ENCODE results near the gene SLC29A3. TPM values are rescaled to one million over a fixed set of nuclear protein-coding genes. Genes with fewer than 3 reads are reported as not detected.

The SLC29A3 gene
- polyA plus RNA-seq, 1 donor (not counting 4 experiments of a cell fraction or from before 2014, with no cell fraction given) = 0.52 TPM

DNA sequence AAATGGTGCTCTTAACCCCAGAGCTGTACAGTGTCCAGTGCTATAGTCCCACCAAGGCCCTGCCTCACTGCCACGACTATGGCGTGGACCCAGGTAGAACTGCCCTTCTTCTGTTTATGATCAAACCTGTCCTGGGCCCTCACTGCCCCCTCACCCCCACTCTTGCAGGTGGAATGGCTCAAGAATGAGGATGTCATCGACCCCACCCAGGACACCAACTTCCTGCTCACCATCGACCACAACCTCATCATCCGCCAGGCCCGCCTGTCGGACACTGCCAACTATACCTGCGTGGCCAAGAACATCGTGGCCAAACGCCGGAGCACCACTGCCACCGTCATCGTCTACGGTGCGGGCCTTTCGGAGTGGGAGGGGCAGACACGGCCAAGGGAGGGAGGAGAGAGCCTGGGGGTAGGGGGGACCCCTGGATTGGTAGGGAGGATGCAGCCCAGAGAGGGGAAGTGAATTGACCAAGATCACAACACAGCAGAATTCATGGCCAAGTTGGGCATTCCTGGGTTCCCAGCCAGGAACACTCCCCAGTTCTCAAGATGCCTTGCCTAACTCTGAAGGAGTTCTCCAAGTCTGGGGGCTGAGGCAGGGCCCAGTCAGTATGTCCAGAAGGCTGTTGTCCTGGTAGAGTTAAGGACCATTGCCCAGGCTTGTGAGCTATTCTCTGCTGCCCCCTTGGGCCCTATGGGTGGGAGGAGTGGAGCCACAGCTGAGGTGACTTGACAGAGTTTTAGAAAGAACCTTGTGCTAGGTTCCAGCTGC is 32.4 kb upstream of the SLC29A3 start:
- peaks cover 0 to 2% of the 10 kb centered on the region in 2 experiments for H3K36me3 ChIP-seq (ENCODE audit: control insufficient read depth in 2 of 2, extremely low read depth in 1 of 2, insufficient read depth in 2 of 2, low read length in 2 of 2)
- TF ChIP-seq EZH2 (IDR thresholded peaks at IDR 0.05; ENCODE audit: low read length) = no peak
- TF ChIP-seq, protein P1, sequence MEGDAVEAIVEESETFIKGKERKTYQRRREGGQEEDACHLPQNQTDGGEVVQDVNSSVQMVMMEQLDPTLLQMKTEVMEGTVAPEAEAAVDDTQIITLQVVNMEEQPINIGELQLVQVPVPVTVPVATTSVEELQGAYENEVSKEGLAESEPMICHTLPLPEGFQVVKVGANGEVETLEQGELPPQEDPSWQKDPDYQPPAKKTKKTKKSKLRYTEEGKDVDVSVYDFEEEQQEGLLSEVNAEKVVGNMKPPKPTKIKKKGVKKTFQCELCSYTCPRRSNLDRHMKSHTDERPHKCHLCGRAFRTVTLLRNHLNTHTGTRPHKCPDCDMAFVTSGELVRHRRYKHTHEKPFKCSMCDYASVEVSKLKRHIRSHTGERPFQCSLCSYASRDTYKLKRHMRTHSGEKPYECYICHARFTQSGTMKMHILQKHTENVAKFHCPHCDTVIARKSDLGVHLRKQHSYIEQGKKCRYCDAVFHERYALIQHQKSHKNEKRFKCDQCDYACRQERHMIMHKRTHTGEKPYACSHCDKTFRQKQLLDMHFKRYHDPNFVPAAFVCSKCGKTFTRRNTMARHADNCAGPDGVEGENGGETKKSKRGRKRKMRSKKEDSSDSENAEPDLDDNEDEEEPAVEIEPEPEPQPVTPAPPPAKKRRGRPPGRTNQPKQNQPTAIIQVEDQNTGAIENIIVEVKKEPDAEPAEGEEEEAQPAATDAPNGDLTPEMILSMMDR (optimal IDR thresholded peaks at IDR 0.05 in 1 of 3, IDR thresholded peaks at IDR 0.05 in 1 of 3, conservative IDR thresholded peaks at IDR 0.05 in 1 of 3; ENCODE audit: extremely low read depth in 1 of 3, insufficient read depth in 2 of 3, low read length in 3 of 3) = no peak
- dilution Hi-C loops (cut with MboI; ENCODE audit: extremely low pct_ligation_motif_present, low sequenced_read_pairs) = no loop called here
- FAIRE-seq (no peak), DNase-seq (ENCODE audit: low read depth, low spot score) (no peak)
- no peak overlapping the region for H2AFZ ChIP-seq (ENCODE audit: control insufficient read depth, low read length)
- no peaks in the 10 kb centered on the region for H3K4me1 ChIP-seq (ENCODE audit: control insufficient read depth, extremely low read depth, insufficient read depth, low read length)
- H3K27me3 ChIP-seq (ENCODE audit: control insufficient read depth, extremely low read depth, insufficient read depth, low read length) = no peaks in the 10 kb centered on the region
- no peak overlapping the region for H3K27ac ChIP-seq (ENCODE audit: control insufficient read depth, insufficient read depth, low read length)
- no peaks in the 10 kb centered on the region for H3K79me2 ChIP-seq (ENCODE audit: control insufficient read depth, insufficient read depth, low read length)
- no peak overlapping the region for H3K9ac ChIP-seq (ENCODE audit: control insufficient read depth, extremely low read depth, insufficient read depth, low read length)
- no peaks in the 10 kb centered on the region for H3K9me3 ChIP-seq (ENCODE audit: control insufficient read depth, low read depth, low read length)
- no peak overlapping the region for H3K4me2 ChIP-seq (ENCODE audit: control insufficient read depth, extremely low read depth, insufficient read depth, low read depth, low read length)
- no peak overlapping the region for H3K4me3 ChIP-seq (ENCODE audit: control insufficient read depth in 2 of 3, extremely low read depth in 1 of 3, insufficient read depth in 2 of 3, low read depth in 1 of 3, low read length in 3 of 3)
- peaks cover 5% of the 10 kb centered on the region for H4K20me1 ChIP-seq (ENCODE audit: control insufficient read depth, extremely low read depth, insufficient read depth, low read length)
- no peaks in the 10 kb centered on the region for H3K9me1 ChIP-seq (ENCODE audit: control insufficient read depth, extremely low read depth, insufficient read depth, low read length)

DNA sequence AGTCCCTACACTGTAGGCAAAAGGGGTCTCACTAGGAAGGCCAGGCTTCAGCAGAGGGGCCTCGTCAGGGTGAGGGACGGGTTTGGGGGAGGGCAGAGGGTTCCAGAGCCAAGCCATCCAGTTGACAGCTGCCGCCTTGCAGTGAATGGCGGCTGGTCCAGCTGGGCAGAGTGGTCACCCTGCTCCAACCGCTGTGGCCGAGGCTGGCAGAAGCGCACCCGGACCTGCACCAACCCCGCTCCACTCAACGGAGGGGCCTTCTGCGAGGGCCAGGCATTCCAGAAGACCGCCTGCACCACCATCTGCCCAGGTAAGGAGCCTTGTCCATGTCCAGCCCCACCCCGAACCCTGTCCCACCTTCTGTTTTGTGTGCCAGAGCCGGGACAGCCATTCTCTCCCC is 31.6 kb upstream of the SLC29A3 start:
- no peak overlapping the region for H3K4me3 ChIP-seq (ENCODE audit: control insufficient read depth in 2 of 3, extremely low read depth in 1 of 3, insufficient read depth in 2 of 3, low read depth in 1 of 3, low read length in 3 of 3)
- FAIRE-seq = no peak

More for the DNA sequence above, 31.6 kb upstream of the SLC29A3 start:
- Histone ChIP-seq H3K9me3 (ENCODE audit: control insufficient read depth, low read depth, low read length) (no peaks in the 10 kb centered on the region), H3K9me1 (ENCODE audit: control insufficient read depth, extremely low read depth, insufficient read depth, low read length) (no peaks in the 10 kb centered on the region), H3K4me1 (ENCODE audit: control insufficient read depth, extremely low read depth, insufficient read depth, low read length) (no peaks in the 10 kb centered on the region), H2AFZ (ENCODE audit: control insufficient read depth, low read length) (no peak overlapping the region), H3K79me2 (ENCODE audit: control insufficient read depth, insufficient read depth, low read length) (no peaks in the 10 kb centered on the region), H3K4me2 (ENCODE audit: control insufficient read depth, extremely low read depth, insufficient read depth, low read depth, low read length) (no peak overlapping the region), H4K20me1 (ENCODE audit: control insufficient read depth, extremely low read depth, insufficient read depth, low read length) (peaks cover 5% of the 10 kb centered on the region), H3K27me3 (ENCODE audit: control insufficient read depth, extremely low read depth, insufficient read depth, low read length) (no peaks in the 10 kb centered on the region), H3K9ac (ENCODE audit: control insufficient read depth, extremely low read depth, insufficient read depth, low read length) (no peak overlapping the region), H3K27ac (ENCODE audit: control insufficient read depth, insufficient read depth, low read length) (no peak overlapping the region), H3K36me3 (ENCODE audit: control insufficient read depth in 2 of 2, extremely low read depth in 1 of 2, insufficient read depth in 2 of 2, low read length in 2 of 2) (peaks cover 0 to 2% of the 10 kb centered on the region in 2 experiments)
- dilution Hi-C loops (cut with MboI; ENCODE audit: extremely low pct_ligation_motif_present, low sequenced_read_pairs) = no loop called here
- TF ChIP-seq, protein P1 (optimal IDR thresholded peaks at IDR 0.05 in 1 of 3, IDR thresholded peaks at IDR 0.05 in 1 of 3, conservative IDR thresholded peaks at IDR 0.05 in 1 of 3; ENCODE audit: extremely low read depth in 1 of 3, insufficient read depth in 2 of 3, low read length in 3 of 3) = no peak
- TF ChIP-seq EZH2 (IDR thresholded peaks at IDR 0.05; ENCODE audit: low read length) = no peak
- DNase-seq (ENCODE audit: low read depth, low spot score) = no peak
